Brain microvascular endothelial cell (primary cell): Measurements from ENCODE around the gene DICER1.
A peak's percentile ranks its signal among the peaks of the same experiment; 100 is the strongest.

Experiments
- DNase-seq: peaks from one replicate; pipeline ENCODE4 v3.0.0-alpha.2; 2020
- H3K27ac ChIP-seq: fragments of 250-450 bp; sonication (Bioruptor Pico); 2 replicates; pipeline ENCODE4 v1.5.1; 2020; ENCODE audit warnings: mild to moderate bottlenecking, moderate library complexity
- H3K27me3 ChIP-seq: fragments of 250-450 bp; sonication (Bioruptor Pico); replicated peaks from 2 replicates; pipeline ENCODE4 v1.5.1; 2020; ENCODE audit warnings: mild to moderate bottlenecking
- H3K36me3 ChIP-seq: fragments of 250-450 bp; sonication (Bioruptor Pico); replicated peaks from 2 replicates; pipeline ENCODE4 v1.5.1; 2020; ENCODE audit warnings: mild to moderate bottlenecking
- H3K4me3 ChIP-seq: 2 replicates; pipeline ENCODE4 v1.5.1; 2011; ENCODE audit warnings: low read depth, mild to moderate bottlenecking, control low read depth, low read length, moderate library complexity
- CTCF ChIP-seq: IDR thresholded peaks from 2 replicates; pipeline ENCODE4 v1.5.1; 2011; ENCODE audit warnings: low read depth, mild to moderate bottlenecking, moderate library complexity, low read length, control low read depth, inconsistent platforms; ENCODE audit errors: missing control alignments
- in situ Hi-C: cut with HindIII; loops from 2 replicates; pipeline ENCODE4 v1.10.0; 2017; ENCODE audit warnings: low sequenced_read_pairs, low pct_ligation_motif_present

DICER1 gene

GRCh38 chr14:95189367-95190132 is 32.2 kb upstream of the DICER1 start:
- H3K27me3 ChIP-seq = no peaks in the 10 kb centered on the region
- in situ Hi-C loops = no loop called here
- H3K36me3 ChIP-seq = no peaks in the 10 kb centered on the region
- DNase-seq = no peak
- H3K27ac ChIP-seq = no peak overlapping the region
- no peak for TF ChIP-seq CTCF
- H3K4me3 ChIP-seq = no peak overlapping the region

- no peak overlapping the region for H3K27ac ChIP-seq
- TF ChIP-seq CTCF = no peak
- in situ Hi-C loops = no loop called here
- H3K36me3 ChIP-seq = no peaks in the 10 kb centered on the region
- no peak overlapping the region for H3K4me3 ChIP-seq
- H3K27me3 ChIP-seq = no peaks in the 10 kb centered on the region
- DNase-seq = no peak
These were observed 31.1 kb upstream of the DICER1 start for GRCh38 chr14:95188380-95188779.

- no peaks in the 10 kb centered on the region for H3K36me3 ChIP-seq
- in situ Hi-C loops = no loop called here
- no peak overlapping the region for H3K4me3 ChIP-seq
- no peaks in the 10 kb centered on the region for H3K27me3 ChIP-seq
- no peak for TF ChIP-seq CTCF
- H3K27ac ChIP-seq = no peak overlapping the region
- no peak for DNase-seq
These were observed 28.6 kb upstream of the DICER1 start for GRCh38 chr14:95185767-95186392.

GRCh38 chr14:95185033-95185766 is 27.9 kb upstream of the DICER1 start:
- Histone ChIP-seq H3K4me3 (no peak overlapping the region), H3K36me3 (no peaks in the 10 kb centered on the region), H3K27me3 (no peaks in the 10 kb centered on the region), H3K27ac (no peak overlapping the region)
- peak; percentile 37 for DNase-seq
- TF ChIP-seq CTCF = no peak
- in situ Hi-C loops = no loop called here

- no peak for DNase-seq
- Histone ChIP-seq H3K4me3 (no peak overlapping the region), H3K27me3 (no peaks in the 10 kb centered on the region), H3K27ac (no peak overlapping the region), H3K36me3 (no peaks in the 10 kb centered on the region)
- in situ Hi-C loops = no loop called here
- TF ChIP-seq CTCF = no peak
These were observed 27.1 kb upstream of the DICER1 start for GRCh38 chr14:95184413-95184790.
